Naive thymus-derived CD4-positive, alpha-beta T cell (primary cell): Measurements from ENCODE around the gene REC114. TPM values are rescaled to one million over a fixed set of nuclear protein-coding genes. Genes with fewer than 3 reads are reported as not detected.
"Not testable (repeated sequence)": the region's sequence is repeated elsewhere in the genome, so short reads cannot be mapped to it uniquely, and the experiment has no call there.

Source experiments
- ATAC-seq: fragments of 150-1000 bp; cut with Tn5 transposase; 2 replicates; pipeline ENCODE4 v1.10.0; 2021; ENCODE audit warnings: mild to moderate bottlenecking, moderate library complexity
- CTCF ChIA-PET: fragments of 350-600 bp; sonication (Branson Sonifier 250); formaldehyde crosslinking; loops from one replicate; lab custom pipeline; 2021; ENCODE audit warnings: antibody characterized with exemption; lab: Charles Lee
- POLR2A ChIA-PET: fragments of 350-600 bp; sonication (Branson Sonifier 250); formaldehyde crosslinking; loops from one replicate; lab custom pipeline; 2021; ENCODE audit warnings: antibody characterized with exemption, inconsistent platforms; lab: Charles Lee
- DNase-seq, 9 donors: peaks; one replicate each; pipeline versions ENCODE4 v3.0.0 to v3.0.0-alpha.2; 2020 to 2022; ENCODE audit warnings: mixed read lengths in 1 of 9
- H3K27ac ChIP-seq: one replicate; pipeline ENCODE4 v1.7.0; 2013; ENCODE audit warnings: mild to moderate bottlenecking, low read depth, low read length, moderate library complexity
- H3K27me3 ChIP-seq, 2 donors: one replicate each; pipeline ENCODE4 v1.7.0; 2013; ENCODE audit warnings: low read length in 2 of 2, mild to moderate bottlenecking in 2 of 2, moderate library complexity in 2 of 2; ENCODE audit not compliant: control insufficient read depth in 2 of 2, insufficient read depth in 2 of 2
- H3K36me3 ChIP-seq, 3 experiments: 1 replicate in 2 of 3; 2 replicates in 1 of 3; pipeline ENCODE4 v1.7.0; 2013; ENCODE audit warnings: low read length in 3 of 3, mild to moderate bottlenecking in 3 of 3, moderate library complexity in 1 of 3; ENCODE audit not compliant: insufficient read depth in 3 of 3, control insufficient read depth in 2 of 3
- H3K4me1 ChIP-seq, 2 donors: one replicate each; pipeline ENCODE4 v1.7.0; 2013; ENCODE audit warnings: low read length in 2 of 2, mild to moderate bottlenecking in 2 of 2, moderate library complexity in 1 of 2; ENCODE audit not compliant: control insufficient read depth in 2 of 2, insufficient read depth in 2 of 2
- H3K4me3 ChIP-seq: 2 replicates; pipeline ENCODE4 v1.7.0; 2013; ENCODE audit warnings: mild to moderate bottlenecking, low read length
- H3K9me3 ChIP-seq, 3 experiments: 1 replicate in 2 of 3; 2 replicates in 1 of 3; pipeline ENCODE4 v1.7.0; 2013; ENCODE audit warnings: low read length in 3 of 3; ENCODE audit not compliant: control insufficient read depth in 2 of 3
- H3K27ac Mint-ChIP-seq, 9 donors: one replicate each; pipeline ENCODE4 v1.8.0; 2020 to 2022; ENCODE audit warnings: mixed read lengths in 9 of 9, mild to moderate bottlenecking in 8 of 9, moderate library complexity in 5 of 9, inconsistent platforms in 2 of 9
- H3K27me3 Mint-ChIP-seq, 5 donors: one replicate each; pipeline ENCODE4 v1.8.0; 2021 to 2022; ENCODE audit warnings: mixed read lengths in 5 of 5, mild to moderate bottlenecking in 1 of 5
- H3K36me3 Mint-ChIP-seq, 5 donors: one replicate each; pipeline ENCODE4 v1.8.0; 2020 to 2022; ENCODE audit warnings: mixed read lengths in 5 of 5, mild to moderate bottlenecking in 3 of 5, inconsistent platforms in 1 of 5
- H3K4me1 Mint-ChIP-seq, 7 donors: one replicate each; pipeline ENCODE4 v1.8.0; 2020 to 2022; ENCODE audit warnings: mixed read lengths in 7 of 7, mild to moderate bottlenecking in 3 of 7, inconsistent platforms in 1 of 7
- H3K4me3 Mint-ChIP-seq, 10 donors: one replicate each; pipeline ENCODE4 v1.8.0; 2020 to 2022; ENCODE audit warnings: mild to moderate bottlenecking in 10 of 10, mixed read lengths in 10 of 10, moderate library complexity in 6 of 10, inconsistent platforms in 2 of 10
- H3K9me3 Mint-ChIP-seq, 11 donors: one replicate each; pipeline ENCODE4 v1.8.0; 2020 to 2022; ENCODE audit warnings: mixed read lengths in 11 of 11, mild to moderate bottlenecking in 4 of 11, inconsistent platforms in 1 of 11, moderate library complexity in 1 of 11
- intact Hi-C, 2 donors: fragments of 100-400 bp; cut with micrococcal nuclease; formaldehyde crosslinking; loops; one replicate each; pipeline ENCODE4 v1.15.1; 2023
- polyA plus RNA-seq, 2 donors: library from polyadenylated mRNA; unstranded; fragments of 300-500 nt; fragmentation: Illumina TruSeq; gene quantifications; one replicate each; pipeline ENCODE4 v1.2.3, GENCODE V29; 2021
- total RNA-seq, 6 experiments: library from RNA in 5 of 6; stranded (reverse) in 5 of 6; gene quantifications; 1 replicate in 5 of 6; 2 replicates in 1 of 6; pipeline ENCODE4 v1.2.3 and lab custom pipeline; 2021 to 2026

REC114 gene
- total and polyA plus RNA-seq, 7 experiments from 2014 or later: not detected

GRCh38 chr15:73403171-73403570, 39.8 kb upstream of the REC114 start:
- no peaks in the 10 kb centered on the region for H3K9me3 ChIP-seq
- no peaks in the 10 kb centered on the region for H3K27me3 ChIP-seq
- intact Hi-C loops: no loop called here
- no peaks in the 10 kb centered on the region for H3K36me3 ChIP-seq
- H3K4me3 ChIP-seq: no peak overlapping the region
- H3K27ac ChIP-seq: no peak overlapping the region
- Mint-ChIP-seq H3K27me3 (peaks cover 15 to 23% (median 18%) of the 10 kb centered on the region in 5 donors), H3K4me1 (no peaks in the 10 kb centered on the region), H3K4me3 (no peak overlapping the region), H3K27ac (no peak overlapping the region), H3K36me3 (no peaks in the 10 kb centered on the region), H3K9me3 (peaks cover 0 to 2% (median 0%) of the 10 kb centered on the region in 11 donors)
- no peaks in the 10 kb centered on the region for H3K4me1 ChIP-seq
- DNase-seq: no peak
- ATAC-seq: no peak
- ChIA-PET CTCF (no interaction called here), POLR2A (interaction anchor here (0.6 kb wide), 1 partner anchor 11 kb away, joined by 4 read pairs; no protein-coding TSS in a partner anchor)

- ATAC-seq: no peak
- H3K27me3 Mint-ChIP-seq: peaks cover 11 to 20% (median 19%) of the 10 kb centered on the region in 5 donors
- POLR2A ChIA-PET: no interaction called here
Measured at GRCh38 chr15:73414876-73415275, 28.1 kb upstream of the REC114 start.

GRCh38 chr15:73424506-73424905, 18.5 kb upstream of the REC114 start:
- intact Hi-C loops: no loop called here
- ATAC-seq (no peak), DNase-seq (no peak)

More at GRCh38 chr15:73414876-73415275, 28.1 kb upstream of the REC114 start:
- intact Hi-C loops: no loop called here
- no peak overlapping the region for H3K27ac Mint-ChIP-seq
- Histone ChIP-seq H3K4me3 (no peak overlapping the region), H3K27me3 (peaks cover 0 to 6% of the 10 kb centered on the region in 2 donors), H3K4me1 (no peaks in the 10 kb centered on the region), H3K27ac (no peak overlapping the region), H3K9me3 (no peaks in the 10 kb centered on the region), H3K36me3 (no peaks in the 10 kb centered on the region)
- no peak for DNase-seq
- CTCF ChIA-PET: no interaction called here
- H3K36me3 Mint-ChIP-seq: no peaks in the 10 kb centered on the region
- H3K4me3 Mint-ChIP-seq: no peak overlapping the region
- no peaks in the 10 kb centered on the region for H3K4me1 Mint-ChIP-seq
- H3K9me3 Mint-ChIP-seq: no peaks in the 10 kb centered on the region

GRCh38 chr15:73425510-73425909, 17.5 kb upstream of the REC114 start:
- no peaks in the 10 kb centered on the region for H3K36me3 ChIP-seq
- CTCF ChIA-PET: no interaction called here
- intact Hi-C loops: no loop called here

More at GRCh38 chr15:73424506-73424905, 18.5 kb upstream of the REC114 start:
- Mint-ChIP-seq H3K9me3 (peaks cover 0 to 3% (median 0%) of the 10 kb centered on the region in 11 donors), H3K4me3 (no peak overlapping the region), H3K36me3 (peaks cover 0 to 4% (median 0%) of the 10 kb centered on the region in 5 donors), H3K27ac (no peak overlapping the region), H3K27me3 (peaks cover 13 to 37% (median 20%) of the 10 kb centered on the region in 5 donors), H3K4me1 (peaks cover 0 to 5% (median 0%) of the 10 kb centered on the region in 7 donors)
- Histone ChIP-seq H3K36me3 (no peaks in the 10 kb centered on the region), H3K4me1 (no peaks in the 10 kb centered on the region), H3K27ac (no peak overlapping the region), H3K4me3 (no peak overlapping the region), H3K9me3 (no peaks in the 10 kb centered on the region), H3K27me3 (no peaks in the 10 kb centered on the region)
- POLR2A ChIA-PET: no interaction called here
- CTCF ChIA-PET: no interaction called here

GRCh38 chr15:73426323-73426994, 16.5 kb upstream of the REC114 start:
- H3K4me1 ChIP-seq: no peaks in the 10 kb centered on the region
- H3K27ac ChIP-seq: no peak overlapping the region
- no peak overlapping the region for H3K27ac Mint-ChIP-seq
- H3K4me1 Mint-ChIP-seq: peaks cover 0 to 5% (median 0%) of the 10 kb centered on the region in 7 donors
- intact Hi-C loops: no loop called here
- no peaks in the 10 kb centered on the region for H3K27me3 ChIP-seq
- no peak for ATAC-seq
- POLR2A ChIA-PET: no interaction called here
- H3K9me3 Mint-ChIP-seq: peaks cover 0 to 2% (median 0%) of the 10 kb centered on the region in 11 donors
- H3K36me3 Mint-ChIP-seq: peaks cover 0 to 1% (median 0%) of the 10 kb centered on the region in 5 donors
- no peaks in the 10 kb centered on the region for H3K36me3 ChIP-seq
- no peak for DNase-seq
- no peak overlapping the region for H3K4me3 ChIP-seq
- CTCF ChIA-PET: no interaction called here
- H3K9me3 ChIP-seq: no peaks in the 10 kb centered on the region
- no peak overlapping the region for H3K4me3 Mint-ChIP-seq
- peaks cover 14 to 42% (median 21%) of the 10 kb centered on the region in 5 donors for H3K27me3 Mint-ChIP-seq

More at GRCh38 chr15:73425510-73425909, 17.5 kb upstream of the REC114 start:
- Mint-ChIP-seq H3K27me3 (peaks cover 13 to 39% (median 20%) of the 10 kb centered on the region in 5 donors), H3K9me3 (peaks cover 0 to 3% (median 0%) of the 10 kb centered on the region in 11 donors), H3K36me3 (peaks cover 0 to 4% (median 0%) of the 10 kb centered on the region in 5 donors), H3K4me1 (peaks cover 0 to 5% (median 0%) of the 10 kb centered on the region in 7 donors), H3K27ac (no peak overlapping the region), H3K4me3 (no peak overlapping the region)
- DNase-seq (no peak), ATAC-seq (no peak)
- H3K4me3 ChIP-seq: no peak overlapping the region
- no peaks in the 10 kb centered on the region for H3K27me3 ChIP-seq
- no peaks in the 10 kb centered on the region for H3K4me1 ChIP-seq
- POLR2A ChIA-PET: no interaction called here
- H3K9me3 ChIP-seq: no peaks in the 10 kb centered on the region
- no peak overlapping the region for H3K27ac ChIP-seq

- ATAC-seq, H3K4me1 Mint-ChIP-seq, H3K36me3 ChIP-seq, H3K4me1 ChIP-seq, H3K4me3 ChIP-seq, POLR2A ChIA-PET, H3K36me3 Mint-ChIP-seq, H3K9me3 ChIP-seq, H3K9me3 Mint-ChIP-seq, DNase-seq, H3K27ac ChIP-seq, H3K4me3 Mint-ChIP-seq, H3K27ac Mint-ChIP-seq, H3K27me3 ChIP-seq, intact Hi-C loops, CTCF ChIA-PET: not testable (repeated sequence)
- H3K27me3 Mint-ChIP-seq: peaks cover 20 to 43% (median 32%) of the 10 kb centered on the region in 5 donors
Measured at GRCh38 chr15:73431329-73431728, 11.6 kb upstream of the REC114 start.

GRCh38 chr15:73433873-73434272, 9.1 kb upstream of the REC114 start:
- POLR2A ChIA-PET: no interaction called here
- Histone ChIP-seq H3K9me3 (no peaks in the 10 kb centered on the region), H3K4me1 (no peaks in the 10 kb centered on the region), H3K27me3 (peaks cover 0 to 3% of the 10 kb centered on the region in 2 donors), H3K4me3 (no peak overlapping the region), H3K36me3 (no peaks in the 10 kb centered on the region), H3K27ac (no peak overlapping the region)
- ATAC-seq (no peak), DNase-seq (no peak)
- H3K27ac Mint-ChIP-seq: no peak overlapping the region
- CTCF ChIA-PET: no interaction called here
- H3K4me1 Mint-ChIP-seq: peaks cover 0 to 6% (median 0%) of the 10 kb centered on the region in 7 donors
- peaks cover 0 to 4% (median 0%) of the 10 kb centered on the region in 5 donors for H3K36me3 Mint-ChIP-seq
- no peak overlapping the region for H3K4me3 Mint-ChIP-seq
- H3K9me3 Mint-ChIP-seq: peaks cover 0 to 4% (median 0%) of the 10 kb centered on the region in 11 donors
- peaks cover 21 to 48% (median 34%) of the 10 kb centered on the region in 5 donors for H3K27me3 Mint-ChIP-seq
- intact Hi-C loops: no loop called here
